SK-N-DZ (cell line): ENCODE results near the gene PSPH.

Experiments
- small RNA-seq, 2 experiments: library from RNA; depleted of rRNA; stranded (forward); fragments of <200 nt; gene quantifications; one replicate each; pipeline ENCODE3, GENCODE V24; 2014

Gene PSPH

Small RNA genes lying within 50 kb of the gene (small RNA-seq; reads per million reads assigned to genes)
- gene SNORA15 (0.05 to 1.8 reads per million in 2 experiments), gene SNORA22B (0.04 to 0.63 reads per million in 2 experiments)
